Gastrocnemius medialis (tissue), 4 donors: Measurements from ENCODE around the gene TTC39C. TPM values are rescaled to one million over a fixed set of nuclear protein-coding genes. Genes with fewer than 3 reads are reported as not detected.

Experiments used
- ATAC-seq, 2 donors: fragments of 150-250 bp; one replicate each; pipeline ENCODE4 v1.9.1; 2016
- DNase-seq, 2 donors: peaks; one replicate each; pipeline ENCODE4 v3.0.0-alpha.2; 2019
- H3K27ac ChIP-seq, 4 donors: fragments of 200-600 bp; sonication (generic); 1 replicate in 1 of 4; 2 replicates in 3 of 4; pipeline ENCODE4 v1.5.1; 2016 to 2018; ENCODE audit warnings: mild to moderate bottlenecking in 2 of 4, moderate library complexity in 1 of 4
- H3K27me3 ChIP-seq, 3 donors: fragments of 200-600 bp; sonication (generic) in 2 of 3; 1 replicate in 1 of 3; 2 replicates in 2 of 3; pipeline versions ENCODE4 v1.5.1 to v1.6.0; 2016 to 2019; ENCODE audit warnings: mild to moderate bottlenecking in 1 of 3, moderate library complexity in 1 of 3
- H3K36me3 ChIP-seq, 2 donors: fragments of 200-600 bp; sonication (generic) in 1 of 2; one replicate each; pipeline ENCODE4 v1.5.1; 2017 to 2018
- H3K4me1 ChIP-seq, 2 donors: fragments of 200-600 bp; sonication (generic) in 1 of 2; one replicate each; pipeline ENCODE4 v1.5.1; 2016 to 2017; ENCODE audit warnings: mild to moderate bottlenecking in 2 of 2
- H3K4me3 ChIP-seq, 4 donors: fragments of 200-600 bp; sonication (generic) in 3 of 4; 1 replicate in 1 of 4; 2 replicates in 3 of 4; pipeline ENCODE4 v1.5.1; 2016 to 2019; ENCODE audit warnings: mild to moderate bottlenecking in 2 of 4
- H3K9me3 ChIP-seq, 3 donors: fragments of 200-600 bp; sonication (generic) in 2 of 3; 1 replicate in 1 of 3; 2 replicates in 2 of 3; pipeline ENCODE4 v1.5.1; 2016 to 2019
- CTCF ChIP-seq, 5 experiments: fragments of 450-650 bp in 3 of 5; fragments of 200-600 bp in 2 of 5; sonication (generic) in 2 of 5; IDR thresholded peaks in 4 of 5; conservative IDR thresholded peaks in 1 of 5; 1 replicate in 4 of 5; 2 replicates in 1 of 5; pipeline ENCODE4 v1.5.1; 2016 to 2019; ENCODE audit warnings: antibody characterized with exemption in 5 of 5, mild to moderate bottlenecking in 3 of 5, moderate library complexity in 3 of 5
- POLR2A ChIP-seq, 2 donors: fragments of 450-650 bp; IDR thresholded peaks; one replicate each; pipeline ENCODE4 v1.6.1; 2017; ENCODE audit warnings: antibody characterized with exemption in 2 of 2, mild to moderate bottlenecking in 2 of 2, moderate library complexity in 2 of 2
- in situ Hi-C, 4 donors: fragments of 200-750 bp; cut with MboI; loops; one replicate each; pipeline versions ENCODE4 v1.15.0 to v1.8.0; 2017; ENCODE audit warnings: low sequenced_read_pairs in 4 of 4
- intact Hi-C: fragments of 100-400 bp; cut with DNase I; formaldehyde crosslinking; loops from one replicate; pipeline ENCODE4 v1.15.1; 2023; ENCODE audit warnings: low total_unique reads
- total RNA-seq, 4 donors: library from RNA; depleted of rRNA; stranded (reverse); fragments of >200 nt; gene quantifications; one replicate each; pipeline versions ENCODE4 v1.1.0 to v1.2.3, GENCODE V29; 2016

TTC39C gene
- total RNA-seq, 4 donors from 2014 or later = 0.71 to 1.8 (median 1.5) TPM

GRCh38 chr18:24173997-24174396, 159.4 kb downstream of the TTC39C start:
- no peak for DNase-seq
- intact Hi-C loops (no loop called here), in situ Hi-C loops (loop anchor here in 3 of 4 donors (10.0 to 25.0 kb wide), 5 partner anchors 51 to 313 kb away; no protein-coding TSS in a partner anchor)
- no peak for TF ChIP-seq POLR2A (IDR thresholded peaks at IDR 0.05)
- no peak for TF ChIP-seq CTCF (IDR thresholded peaks at IDR 0.05 in 4 of 5, conservative IDR thresholded peaks at IDR 0.05 in 1 of 5)
- Histone ChIP-seq H3K27me3 (no peaks in the 10 kb centered on the region), H3K4me1 (peaks cover 6 to 7% of the 10 kb centered on the region in 2 donors), H3K9me3 (no peaks in the 10 kb centered on the region), H3K27ac (no peak overlapping the region), H3K4me3 (no peak overlapping the region), H3K36me3 (peaks cover 0 to 24% of the 10 kb centered on the region in 2 donors)
- no peak for ATAC-seq

- in situ Hi-C loops = loop anchor here in 3 of 4 donors (10.0 kb wide), 4 partner anchors 48 to 308 kb away; no protein-coding TSS in a partner anchor
- ATAC-seq (peak; percentile 77 to 78), DNase-seq (peak; percentile 40 to 53)
- Histone ChIP-seq H3K9me3 (no peaks in the 10 kb centered on the region), H3K36me3 (peaks cover 0 to 3% of the 10 kb centered on the region in 2 donors), H3K27ac (peak overlapping the region in 2 of 4 donors; percentile 1 to 22), H3K4me1 (peaks cover 6 to 7% of the 10 kb centered on the region in 2 donors), H3K4me3 (no peak overlapping the region), H3K27me3 (no peaks in the 10 kb centered on the region)
- TF ChIP-seq CTCF (IDR thresholded peaks at IDR 0.05 in 4 of 5, conservative IDR thresholded peaks at IDR 0.05 in 1 of 5) (peak; percentile 71 to 85 (median 78)), POLR2A (IDR thresholded peaks at IDR 0.05) (no peak)
- intact Hi-C loops = loop anchor here (1.0 to 2.0 kb wide), 2 partner anchors 43 to 94 kb away; no protein-coding TSS in a partner anchor
Observed at GRCh38 chr18:24176727-24177416, 162.3 kb downstream of the TTC39C start.

DNA sequence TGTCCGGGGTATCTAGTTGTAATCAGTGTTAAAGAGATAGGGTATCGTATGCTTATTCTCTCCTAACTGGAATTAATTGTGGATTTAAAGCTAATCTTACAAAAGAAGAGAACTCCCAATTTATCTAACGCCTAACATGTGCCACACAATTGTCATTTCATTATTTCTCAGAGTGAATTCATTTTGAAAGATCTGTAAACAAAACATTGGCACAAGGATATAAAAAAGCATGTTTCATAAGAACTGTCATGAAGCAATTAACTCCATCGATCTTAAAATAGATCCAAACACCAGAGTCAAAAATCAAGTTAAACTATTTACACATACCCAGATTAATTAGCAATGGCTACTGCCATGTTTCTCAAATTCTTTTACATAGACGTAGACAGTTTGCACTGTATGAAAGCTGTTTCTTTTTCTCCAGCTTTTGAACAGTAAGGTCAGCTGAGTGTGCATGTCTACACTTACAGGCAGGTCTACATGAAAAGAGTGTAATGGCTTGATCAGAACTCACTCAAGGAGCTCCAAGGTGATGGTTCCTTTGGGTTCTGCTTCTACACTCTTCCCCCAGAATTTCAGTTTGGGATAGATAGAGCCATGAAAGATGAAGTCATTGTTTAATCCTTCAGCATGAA, 163.1 kb downstream of the TTC39C start:
- H3K36me3 ChIP-seq = peaks cover 0 to 3% of the 10 kb centered on the region in 2 donors
- no peak overlapping the region for H3K4me3 ChIP-seq
- peaks cover 6 to 7% of the 10 kb centered on the region in 2 donors for H3K4me1 ChIP-seq
- no peaks in the 10 kb centered on the region for H3K9me3 ChIP-seq
- in situ Hi-C loops = loop anchor here in 3 of 4 donors (10.0 kb wide), 4 partner anchors 47 to 307 kb away; no protein-coding TSS in a partner anchor
- intact Hi-C loops = loop anchor here (2.0 kb wide), 1 partner anchor 93 kb away; no protein-coding TSS in a partner anchor
- ATAC-seq = peak in 1 of 2 donors; percentile 7
- TF ChIP-seq CTCF (IDR thresholded peaks at IDR 0.05 in 4 of 5, conservative IDR thresholded peaks at IDR 0.05 in 1 of 5) (no peak), POLR2A (IDR thresholded peaks at IDR 0.05) (no peak)
- no peaks in the 10 kb centered on the region for H3K27me3 ChIP-seq
- no peak for DNase-seq
- peak overlapping the region in 2 of 4 donors; percentile 1 to 22 for H3K27ac ChIP-seq

DNA sequence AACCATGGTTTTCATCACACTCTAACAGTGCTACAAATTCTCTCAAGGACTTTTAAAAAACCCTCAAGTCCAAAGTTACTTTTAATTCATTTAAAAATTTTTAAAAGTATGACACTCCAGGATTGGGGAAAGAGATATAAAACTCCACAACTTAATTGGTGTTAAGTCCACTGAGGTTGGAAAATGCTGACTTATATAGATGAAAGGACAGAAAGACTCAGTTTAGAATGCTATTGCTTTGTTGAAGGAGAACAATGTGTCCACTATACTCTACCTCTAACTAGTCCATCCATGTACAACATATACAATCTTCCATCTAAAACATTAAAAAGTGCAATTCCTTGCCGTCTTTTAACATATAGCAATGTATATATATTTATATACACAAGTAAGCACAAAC, 165.5 kb downstream of the TTC39C start:
- TF ChIP-seq CTCF (IDR thresholded peaks at IDR 0.05 in 4 of 5, conservative IDR thresholded peaks at IDR 0.05 in 1 of 5) = no peak
- no peak for TF ChIP-seq POLR2A (IDR thresholded peaks at IDR 0.05)
- in situ Hi-C loops = no loop called here
- ATAC-seq = no peak
- H3K27ac ChIP-seq = no peak overlapping the region
- H3K4me1 ChIP-seq = peaks cover 6 to 7% of the 10 kb centered on the region in 2 donors
- intact Hi-C loops = no loop called here
- no peak for DNase-seq
- H3K9me3 ChIP-seq = no peaks in the 10 kb centered on the region
- H3K27me3 ChIP-seq = no peaks in the 10 kb centered on the region
- no peak overlapping the region for H3K4me3 ChIP-seq
- peaks cover 0 to 3% of the 10 kb centered on the region in 2 donors for H3K36me3 ChIP-seq
